RWPE2 (cell line): ENCODE results near the gene FAM53B.

ENCODE experiments used
- ATAC-seq: fragments of 200-7000 bp; cut with Tn5 transposase; 3 replicates; pipeline ENCODE4 v1.9.1; 2021; ENCODE audit warnings: low read depth
- DNase-seq: peaks from one replicate; pipeline ENCODE4 v3.0.0-alpha.2; 2020; ENCODE audit warnings: low spot score
- H3K27ac ChIP-seq: fragments of 450-650 bp; 2 replicates; pipeline ENCODE4 v1.5.1; 2017; ENCODE audit warnings: mild to moderate bottlenecking; ENCODE audit not compliant: poor library complexity, severe bottlenecking
- H3K27me3 ChIP-seq: fragments of 250-450 bp; sonication (Bioruptor Pico); 2 replicates; pipeline ENCODE4 v1.5.1; 2021; ENCODE audit warnings: mild to moderate bottlenecking, moderate library complexity; ENCODE audit not compliant: insufficient read depth, poor library complexity, severe bottlenecking
- H3K36me3 ChIP-seq: fragments of 250-450 bp; sonication (Bioruptor Pico); 2 replicates; pipeline ENCODE4 v1.5.1; 2020; ENCODE audit warnings: low read depth, mild to moderate bottlenecking, moderate library complexity
- H3K4me1 ChIP-seq: fragments of 250-450 bp; sonication (Bioruptor Pico); 2 replicates; pipeline ENCODE4 v1.5.1; 2021; ENCODE audit warnings: mild to moderate bottlenecking, moderate library complexity; ENCODE audit not compliant: insufficient read depth, poor library complexity, severe bottlenecking
- H3K4me3 ChIP-seq: fragments of 250-450 bp; sonication (Bioruptor Pico); 2 replicates; pipeline ENCODE4 v1.5.1; 2021; ENCODE audit warnings: mild to moderate bottlenecking, moderate library complexity; ENCODE audit not compliant: severe bottlenecking
- H3K9me3 ChIP-seq: fragments of 250-450 bp; sonication (Bioruptor Pico); 2 replicates; pipeline ENCODE4 v1.5.1; 2021; ENCODE audit warnings: mild to moderate bottlenecking, moderate library complexity; ENCODE audit not compliant: severe bottlenecking
- CTCF ChIP-seq: fragments of 450-650 bp; IDR thresholded peaks from one replicate; pipeline ENCODE4 v1.5.1; 2017; ENCODE audit warnings: mild to moderate bottlenecking, moderate library complexity; ENCODE audit not compliant: poor library complexity, severe bottlenecking

FAM53B gene

GRCh38 chr10:124735491-124736286, 8.5 kb downstream of the FAM53B start:
- Histone ChIP-seq H3K27me3 (no peaks in the 10 kb centered on the region), H3K36me3 (no peaks in the 10 kb centered on the region), H3K27ac (no peak overlapping the region), H3K4me1 (peaks cover 20% of the 10 kb centered on the region), H3K4me3 (no peak overlapping the region), H3K9me3 (no peaks in the 10 kb centered on the region)
- ATAC-seq (no peak), DNase-seq (no peak)
- no peak for TF ChIP-seq CTCF

GRCh38 chr10:124734311-124735166, 9.6 kb downstream of the FAM53B start:
- H3K36me3 ChIP-seq = no peaks in the 10 kb centered on the region
- no peak for DNase-seq
- no peak for ATAC-seq
- no peak overlapping the region for H3K27ac ChIP-seq
- H3K4me3 ChIP-seq = no peak overlapping the region
- H3K9me3 ChIP-seq = no peaks in the 10 kb centered on the region
- peaks cover 11% of the 10 kb centered on the region for H3K4me1 ChIP-seq
- TF ChIP-seq CTCF = no peak
- no peaks in the 10 kb centered on the region for H3K27me3 ChIP-seq

- Histone ChIP-seq H3K27me3 (no peaks in the 10 kb centered on the region), H3K4me1 (peaks cover 11% of the 10 kb centered on the region), H3K36me3 (no peaks in the 10 kb centered on the region), H3K9me3 (no peaks in the 10 kb centered on the region), H3K4me3 (no peak overlapping the region), H3K27ac (peak overlapping the region; percentile 8)
- no peak for ATAC-seq
- TF ChIP-seq CTCF = no peak
- no peak for DNase-seq
Observed at GRCh38 chr10:124733571-124734245, 10.5 kb downstream of the FAM53B start.

GRCh38 chr10:124732931-124733570, 11.1 kb downstream of the FAM53B start:
- DNase-seq (no peak), ATAC-seq (peak; percentile 60)
- Histone ChIP-seq H3K4me1 (peaks cover 11% of the 10 kb centered on the region), H3K9me3 (no peaks in the 10 kb centered on the region), H3K27me3 (no peaks in the 10 kb centered on the region), H3K27ac (peak overlapping the region; percentile 8), H3K36me3 (no peaks in the 10 kb centered on the region), H3K4me3 (no peak overlapping the region)
- TF ChIP-seq CTCF = no peak
